Raji (cell line): ENCODE results near the gene SUMO3.

Experiments used
- POLR2A ChIP-seq: IDR thresholded peaks from 2 replicates; pipeline ENCODE4 v1.6.1; 2011; ENCODE audit warnings: low read depth, low read length, control low read depth; ENCODE audit not compliant: insufficient read depth

SUMO3 gene

DNA sequence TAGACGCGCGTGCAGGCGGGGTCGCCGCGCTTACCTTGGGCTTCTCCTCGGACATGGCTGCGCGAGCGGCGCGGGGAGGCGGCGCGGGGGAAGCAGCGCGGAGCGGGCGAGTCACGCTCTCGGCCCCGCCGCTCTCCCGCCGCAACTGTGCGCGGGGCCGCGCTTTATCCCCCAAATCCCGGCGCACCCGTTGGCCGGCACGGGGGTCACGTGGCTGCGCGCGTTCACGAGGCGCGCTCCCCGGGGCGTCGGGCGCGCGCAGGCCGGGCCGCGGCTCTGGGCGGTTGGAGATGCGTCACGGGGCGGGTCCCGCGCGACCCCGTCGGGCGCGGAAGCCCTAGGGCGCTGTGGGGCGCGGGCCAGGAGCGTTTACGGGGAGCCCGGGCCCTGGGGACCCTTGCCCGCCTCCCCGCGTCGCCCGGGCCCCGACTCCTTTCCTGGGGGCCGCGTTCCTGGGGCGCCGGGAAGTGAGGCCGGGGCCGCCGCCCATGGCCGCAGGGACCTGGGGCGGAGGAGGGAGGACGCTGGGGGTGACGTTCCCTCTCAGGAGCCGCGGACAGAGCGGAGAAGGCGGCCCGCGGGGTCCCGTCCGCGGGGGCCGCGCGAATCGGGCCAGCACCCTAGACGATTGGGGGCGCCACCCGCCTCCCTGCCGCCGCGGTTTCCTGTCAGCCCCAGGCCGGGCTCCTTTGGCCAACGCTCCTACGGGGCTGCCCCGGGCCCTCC lies at the start of gene SUMO3:
TSS of gene SUMO3 (minus strand) at position 149 of the 726 bp plus-strand sequence. CDS start at position 55, 94 bp downstream.
- TF ChIP-seq POLR2A = no peak; the same call in 1 of the 2 replicates

DNA sequence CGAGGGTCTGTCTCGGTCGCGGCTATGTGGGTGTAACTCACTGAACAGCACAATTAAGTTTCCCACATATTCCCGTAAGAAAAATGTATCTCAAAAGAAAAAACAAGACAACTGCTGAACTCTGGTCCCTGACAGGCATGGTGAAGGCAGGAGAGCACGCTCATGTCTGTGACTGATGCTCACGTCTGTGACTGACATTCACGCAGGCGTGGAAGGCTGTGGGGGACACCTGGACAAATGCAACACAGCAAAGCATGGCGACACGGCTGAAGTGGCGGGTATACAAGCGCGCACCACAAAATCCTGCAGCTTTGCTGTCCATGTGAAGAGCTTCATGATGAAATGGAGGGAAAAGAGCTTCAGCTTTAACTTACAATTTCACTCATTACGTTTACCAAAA lies 49.6 kb upstream of the SUMO3 start:
- no peak for TF ChIP-seq POLR2A

DNA sequence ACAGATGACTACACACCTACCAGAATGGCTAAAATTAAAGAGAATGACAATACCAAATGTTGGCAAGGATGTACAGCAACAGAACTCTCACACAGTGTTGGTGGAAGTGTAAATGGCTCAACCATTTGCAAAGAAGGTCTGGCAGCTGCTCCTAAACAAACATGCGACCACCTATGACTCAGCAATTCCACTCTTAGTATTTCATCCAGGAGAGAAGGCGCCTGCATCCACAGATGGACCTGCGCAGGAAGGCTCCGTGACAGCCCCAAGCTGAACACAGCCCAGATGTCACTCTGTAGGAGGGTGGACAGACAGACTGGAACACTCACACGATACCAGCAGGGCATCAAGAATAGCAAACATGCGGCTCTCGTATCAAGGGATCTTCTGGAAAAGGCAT lies 48.9 kb upstream of the SUMO3 start:
- no peak for TF ChIP-seq POLR2A

DNA sequence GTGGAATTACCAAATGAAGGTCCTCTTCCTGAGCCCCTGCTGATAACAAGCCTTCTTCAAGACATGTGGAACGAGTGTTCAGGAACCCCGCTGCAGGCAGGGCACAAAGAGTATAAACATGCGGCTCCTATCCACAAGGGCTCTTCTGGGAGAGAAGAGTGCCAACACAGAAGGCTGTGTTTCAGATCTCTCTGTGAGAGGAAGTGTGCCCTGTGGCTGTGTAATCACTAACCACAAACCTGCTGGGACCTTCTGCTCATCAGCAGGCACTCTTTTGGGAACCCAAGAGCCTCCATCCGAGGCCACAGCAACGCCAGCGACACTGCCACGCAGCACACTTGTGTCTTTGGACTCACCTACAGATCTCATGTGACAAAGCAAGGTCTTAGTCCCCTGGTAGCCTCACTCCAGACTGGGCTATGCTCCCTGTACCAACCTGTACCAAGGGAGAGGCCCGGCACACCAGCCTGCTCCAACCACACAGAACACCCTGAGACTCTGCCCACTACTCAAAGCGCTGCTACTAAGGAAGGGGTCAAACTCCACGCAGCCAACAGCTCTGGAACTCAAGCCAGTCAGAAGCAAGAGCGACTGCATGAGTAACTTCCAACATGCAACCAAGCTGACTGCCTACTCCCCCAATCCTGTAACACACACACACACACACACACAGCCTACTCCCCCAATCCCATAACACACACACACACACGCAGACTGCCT lies 47.9 kb upstream of the SUMO3 start:
- TF ChIP-seq POLR2A = no peak

DNA sequence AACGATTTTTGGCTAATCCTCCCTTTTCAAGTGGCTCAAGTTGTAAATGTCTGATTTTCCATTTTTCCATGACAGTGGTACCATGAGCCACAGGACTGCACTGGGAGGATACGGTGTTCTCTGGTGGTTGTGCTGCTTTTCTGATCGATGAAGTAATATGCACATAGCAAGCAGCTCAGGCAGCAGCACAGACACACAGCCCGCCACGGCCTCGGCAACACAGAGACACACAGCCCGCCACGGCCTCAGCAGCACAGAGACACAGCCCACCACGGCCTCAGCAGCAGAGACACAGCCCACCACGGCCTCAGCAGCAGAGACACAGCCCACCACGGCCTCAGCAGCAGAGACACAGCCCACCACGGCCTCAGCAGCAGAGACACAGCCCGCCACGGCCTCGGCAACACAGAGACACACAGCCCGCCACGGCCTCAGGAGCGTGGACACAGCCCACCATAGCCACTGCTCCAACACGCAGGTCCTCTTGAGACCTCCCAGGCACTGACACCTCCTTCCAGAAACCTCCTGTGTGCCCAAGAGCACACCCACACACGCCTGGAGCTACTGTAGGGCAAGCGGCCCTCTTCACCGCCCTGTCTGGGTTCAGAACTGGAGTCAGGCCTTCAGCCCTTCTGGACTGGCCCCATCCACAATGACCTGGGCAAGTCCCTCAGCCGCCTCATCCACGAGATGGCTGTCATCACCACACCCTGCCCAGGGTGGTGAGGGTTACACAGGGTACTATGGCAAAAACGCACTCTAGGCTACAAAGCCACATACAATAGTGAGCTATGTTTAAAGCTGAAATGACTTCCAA lies 45.2 kb upstream of the SUMO3 start:
- TF ChIP-seq POLR2A = no peak

DNA sequence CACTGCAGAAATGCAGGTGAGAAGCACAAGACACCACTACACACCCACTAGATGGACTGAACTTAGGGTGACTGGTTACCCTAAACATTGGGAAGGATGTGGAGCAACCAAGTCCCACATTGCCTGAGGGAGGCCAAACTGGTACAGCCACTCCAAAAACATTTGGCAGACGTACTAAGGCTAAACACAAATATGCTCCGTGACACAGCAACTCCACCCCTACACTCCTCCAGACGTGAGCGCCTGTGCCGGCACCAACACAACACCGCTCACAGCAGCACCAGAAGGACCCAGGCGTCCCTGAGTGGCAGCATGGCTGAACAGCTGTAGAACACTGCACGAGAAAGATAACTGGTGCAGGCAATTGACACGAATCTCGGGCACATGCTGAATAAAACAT lies 40.9 kb upstream of the SUMO3 start:
- no peak for TF ChIP-seq POLR2A

DNA sequence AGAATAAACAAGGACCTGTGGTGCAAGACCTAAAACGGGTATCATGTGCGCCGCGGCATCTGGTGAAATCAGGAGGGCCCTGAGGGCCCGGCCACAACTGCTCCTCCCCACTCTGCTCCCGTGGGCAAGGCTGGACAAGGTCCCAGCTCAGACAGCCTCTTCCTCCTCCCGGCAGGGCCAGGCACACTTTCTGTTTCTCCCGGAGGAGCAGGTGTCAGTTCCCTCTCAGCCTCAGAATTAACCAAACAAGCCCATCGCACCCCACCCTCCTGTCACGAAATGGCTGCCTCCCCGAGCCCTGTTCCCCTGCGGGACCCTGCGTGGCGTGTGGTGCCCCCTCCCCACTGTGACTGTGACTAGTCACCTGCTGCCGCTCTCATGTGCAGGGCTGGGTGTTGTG lies 40.4 kb upstream of the SUMO3 start:
- TF ChIP-seq POLR2A = no peak

DNA sequence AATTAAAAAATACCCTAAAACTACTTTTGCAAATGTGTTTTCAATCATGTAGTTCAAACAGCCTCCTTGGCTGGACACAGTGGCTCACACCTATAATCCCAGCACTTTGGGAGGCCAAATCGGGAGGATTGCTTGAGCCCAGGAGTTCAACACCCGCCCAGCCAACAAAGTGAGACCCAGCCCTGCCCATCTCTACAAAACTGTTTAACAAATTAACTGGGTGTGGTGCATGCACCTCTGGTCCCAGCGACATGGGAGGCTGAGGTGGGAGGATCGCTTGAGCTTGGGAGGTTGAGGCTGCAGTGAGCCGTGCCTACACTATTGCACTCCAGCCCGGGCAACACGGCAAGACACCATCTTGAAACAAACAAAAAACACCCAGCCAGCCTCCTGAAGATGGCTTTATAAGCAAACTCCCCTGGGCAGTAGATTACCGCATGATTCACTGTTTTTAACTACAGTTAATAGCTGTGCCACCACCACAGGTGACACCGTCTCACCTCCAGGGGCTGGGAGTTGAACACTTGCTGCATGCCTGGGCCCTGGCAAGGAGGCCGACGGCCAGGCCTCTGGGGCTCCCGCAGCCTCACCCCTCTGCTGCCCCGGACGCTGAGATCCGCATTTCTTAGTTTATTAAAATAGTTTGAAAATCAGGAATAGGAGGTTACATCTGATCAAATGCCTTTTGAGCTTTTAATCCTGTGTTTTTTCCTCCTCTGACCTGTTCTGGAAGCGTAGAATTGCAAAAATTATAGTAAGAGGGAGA lies 39.4 kb upstream of the SUMO3 start:
- TF ChIP-seq POLR2A = no peak

DNA sequence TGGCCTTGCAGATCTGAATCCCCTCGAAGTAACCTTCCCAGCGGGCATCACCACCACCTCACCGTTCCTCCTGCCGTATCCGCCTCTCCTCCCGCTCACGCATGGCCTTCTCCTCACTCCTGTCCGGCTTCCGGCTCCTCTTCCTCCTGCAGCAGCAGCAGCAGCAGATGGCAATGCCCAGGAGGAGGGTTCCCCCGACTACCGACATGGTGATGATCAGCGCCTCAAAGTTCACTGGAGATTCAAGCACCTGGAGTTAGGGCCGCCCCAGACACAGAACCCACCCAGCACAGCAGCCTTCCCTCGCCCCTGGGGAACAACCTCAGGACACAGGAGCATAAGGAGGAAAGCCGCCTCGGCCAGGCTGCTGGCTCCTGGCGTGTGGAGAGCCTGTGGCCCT lies 38.3 kb upstream of the SUMO3 start:
- no peak for TF ChIP-seq POLR2A

DNA sequence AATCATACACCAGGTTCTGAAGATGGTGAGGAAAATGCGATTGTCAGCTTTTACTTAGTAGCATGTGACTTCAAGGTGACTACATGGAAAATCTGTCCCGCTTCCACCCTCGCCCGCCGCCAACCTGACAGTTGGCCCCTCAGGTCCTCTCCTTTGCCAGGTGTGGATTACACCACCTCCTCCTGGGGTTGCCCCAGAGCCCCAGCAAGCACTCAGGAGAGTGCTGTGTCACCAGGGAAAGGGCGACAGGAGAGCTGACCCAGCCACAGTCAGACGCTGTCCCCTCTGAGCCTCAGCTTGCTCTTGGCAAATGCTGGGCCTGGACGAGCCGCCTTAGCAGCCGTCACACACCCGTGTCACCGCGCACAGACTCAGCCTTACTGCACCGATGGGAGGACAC lies 37.7 kb upstream of the SUMO3 start:
- no peak for TF ChIP-seq POLR2A

DNA sequence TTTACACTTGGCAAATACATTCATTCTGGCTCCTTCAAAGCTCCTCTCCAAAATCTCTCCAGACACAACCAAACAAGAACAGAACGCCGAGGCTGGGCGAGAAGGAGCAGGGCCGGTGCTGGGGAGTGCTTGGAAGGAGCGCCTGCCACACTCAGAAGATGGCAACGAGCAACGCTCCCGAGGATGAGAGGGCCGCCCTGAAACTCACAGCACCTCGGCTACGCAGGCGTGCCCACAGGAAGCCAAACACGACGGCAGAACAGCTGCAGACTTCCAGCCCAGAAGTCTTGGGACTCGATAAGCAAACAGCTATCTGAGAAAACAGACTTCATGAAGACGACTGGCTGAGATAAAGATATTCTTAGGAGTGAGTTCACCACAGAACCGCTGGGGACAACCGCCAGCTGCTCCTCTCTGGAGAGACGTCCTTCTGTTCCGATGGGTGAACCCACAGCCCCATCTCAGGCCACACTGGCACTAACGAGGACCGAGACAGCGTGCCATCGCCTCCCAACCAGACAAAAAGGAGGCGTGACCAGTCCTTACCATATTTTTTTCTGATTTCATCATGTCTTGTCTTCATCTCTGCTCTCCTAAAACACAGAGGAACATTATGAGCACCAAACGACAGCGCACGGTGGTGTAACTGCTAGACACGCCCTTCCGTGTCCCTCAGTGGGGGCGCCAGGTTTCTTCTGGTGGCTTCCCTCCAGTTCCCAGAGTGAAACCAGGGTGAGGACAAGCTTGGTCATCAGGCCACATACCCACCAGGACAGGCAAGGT lies 37.0 kb upstream of the SUMO3 start:
- TF ChIP-seq POLR2A = no peak

DNA sequence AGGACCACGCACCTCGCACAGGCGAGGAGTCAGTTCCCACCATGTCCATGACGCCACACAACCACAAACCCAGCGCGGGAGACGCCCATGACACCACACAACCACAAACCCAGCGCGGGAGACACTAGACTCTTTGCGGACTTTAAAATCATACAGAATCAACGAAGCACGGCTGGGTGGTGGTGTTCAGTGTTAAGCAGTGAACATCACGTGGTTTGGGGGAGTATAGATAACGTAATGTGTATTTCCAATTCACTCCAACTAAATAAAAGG lies 36.5 kb upstream of the SUMO3 start:
- no peak for TF ChIP-seq POLR2A

DNA sequence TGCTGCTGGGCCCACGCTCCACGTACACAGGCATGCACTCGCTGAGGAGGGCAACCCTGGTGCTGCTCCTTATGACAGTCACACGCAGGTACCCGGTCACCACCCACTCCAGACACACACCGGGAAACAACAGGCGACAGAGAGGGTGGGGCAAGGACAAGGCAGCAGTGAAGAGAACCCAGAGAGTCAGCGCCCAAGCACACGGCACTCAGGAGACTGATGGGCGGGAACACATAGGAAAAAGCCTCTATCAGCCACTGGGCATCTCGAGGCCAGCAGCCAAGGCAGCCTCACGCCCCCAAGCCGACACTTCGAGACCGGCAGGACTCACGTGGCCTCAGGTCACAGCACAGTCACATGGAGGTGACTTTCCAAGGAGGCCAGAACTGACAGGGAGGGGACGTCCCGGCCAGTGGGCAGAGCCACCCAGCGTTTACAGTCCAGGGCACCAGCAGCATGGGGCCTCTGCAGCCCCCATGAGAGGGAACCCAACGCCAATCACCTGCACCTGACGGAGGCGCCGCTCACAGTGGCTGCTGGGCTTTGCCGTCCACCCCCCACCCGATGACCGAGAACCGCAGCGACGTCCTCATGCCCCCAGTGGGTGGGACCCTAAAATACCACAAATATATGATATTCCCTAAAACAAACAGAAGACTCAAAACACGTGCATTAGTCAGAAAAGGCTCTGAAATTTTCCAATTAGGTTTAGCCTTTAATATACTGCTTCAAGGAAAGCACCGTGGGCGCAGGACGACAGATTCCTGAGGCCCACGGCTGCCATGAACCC lies 35.9 kb upstream of the SUMO3 start:
- TF ChIP-seq POLR2A = no peak

DNA sequence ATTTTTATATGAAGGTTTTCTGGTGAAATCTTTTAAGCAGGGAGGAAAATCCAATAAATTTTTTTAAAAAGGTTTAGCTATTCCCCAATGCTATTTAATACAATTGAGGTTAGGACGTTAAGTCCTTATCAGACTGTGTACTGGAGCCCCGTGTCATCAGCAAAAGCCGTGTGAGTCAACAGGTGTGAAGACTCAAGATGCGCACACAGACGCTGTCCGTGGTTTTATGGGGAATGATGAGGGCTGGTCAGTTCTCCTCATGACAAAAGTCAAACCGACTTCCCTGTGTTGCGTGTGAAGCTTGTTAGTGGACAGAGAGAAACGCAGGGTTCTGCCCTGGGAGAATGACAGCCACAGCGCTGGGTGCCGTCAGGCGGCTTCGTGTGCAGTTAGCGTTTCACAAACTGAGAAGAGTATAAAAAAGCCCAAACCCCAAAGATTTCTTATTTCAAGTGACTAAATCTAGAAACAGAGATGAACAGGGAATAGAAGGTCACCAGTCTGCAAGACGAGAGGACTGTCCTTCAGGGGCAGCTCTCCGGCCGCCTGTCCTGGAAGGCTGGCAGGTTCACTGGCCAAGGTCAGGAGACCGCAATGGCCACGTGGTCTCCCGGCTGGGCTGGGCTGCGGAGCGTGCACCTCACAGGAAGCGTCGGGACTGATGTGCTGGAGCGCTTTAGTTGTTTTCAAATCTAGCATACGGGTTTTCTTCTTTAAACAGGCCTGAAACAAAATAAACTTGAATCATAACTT lies 33.2 kb upstream of the SUMO3 start:
- TF ChIP-seq POLR2A = no peak
